Measurements from ENCODE around the gene PRPF40A. TPM values are rescaled to one million over a fixed set of nuclear protein-coding genes. Genes with fewer than 3 reads are reported as not detected.

The PRPF40A gene
- total and polyA plus RNA-seq, 2 of the 13 experiments (the other 11 are each of a cell fraction or from before 2014, with no cell fraction given), result 146 to 207 TPM

DNA sequence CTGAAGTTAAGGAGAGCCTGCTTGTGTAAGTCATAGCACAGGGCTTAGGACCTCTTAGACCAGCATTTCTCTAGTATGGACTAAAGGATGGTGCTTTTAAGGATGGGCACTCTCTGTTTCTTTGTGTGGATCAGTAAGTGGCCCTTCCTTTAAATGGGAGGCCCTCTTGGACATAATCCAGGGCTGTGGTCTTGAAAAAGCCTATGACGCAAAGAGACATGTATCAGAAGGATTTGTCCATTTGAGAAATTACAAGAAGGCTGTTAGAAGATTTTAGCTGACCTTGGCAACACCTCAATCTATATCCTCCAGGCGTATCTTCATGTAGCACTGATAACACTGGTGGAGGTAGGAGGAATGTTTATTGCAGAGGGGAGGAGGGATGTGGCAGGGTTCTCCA is 79.2 kb downstream of the PRPF40A start:
- intact Hi-C loops (cut with micrococcal nuclease; ENCODE audit: unreplicated experiment), result no loop called here
- H3K27me3 ChIP-seq (ENCODE audit: control insufficient read depth in 1 of 2, insufficient read depth in 2 of 2, low read length in 2 of 2), result no peaks in the 10 kb centered on the region
- POLR2A ChIA-PET, result no interaction called here
- no peaks in the 10 kb centered on the region for H3K79me2 ChIP-seq (ENCODE audit: insufficient read depth, low read length)
- no peak overlapping the region for H3K4me3 ChIP-seq (replicated peaks in 1 of 3; ENCODE audit: insufficient read depth in 1 of 3, low read depth in 2 of 3, low read length in 3 of 3)
- FAIRE-seq (no peak), DNase-seq (ENCODE audit: low spot score) (no peak), ATAC-seq (no peak)
- no TSS peak for BruUV-seq (replicated peaks)
- no peaks in the 10 kb centered on the region for H4K20me1 ChIP-seq (ENCODE audit: insufficient read depth, low read length)
- H3K27ac ChIP-seq (ENCODE audit: extremely low read length, insufficient read depth, low read length), result no peak overlapping the region
- no peaks in the 10 kb centered on the region for H3K4me1 ChIP-seq (ENCODE audit: insufficient read depth, low read length)
- H3K4me2 ChIP-seq (ENCODE audit: low read depth, low read length), result no peak overlapping the region
- in situ Hi-C loops (cut with HindIII; ENCODE audit: extremely low pct_ligation_motif_present, low pct_unique_long_range_greater_than_20kb), result loop anchor here (5.0 to 10.0 kb wide), 3 partner anchors 303 to 603 kb away; partner anchors contain the start of gene FMNL2
- H3K9ac ChIP-seq (ENCODE audit: insufficient read depth, low read depth, low read length), result no peak overlapping the region
- no peaks in the 10 kb centered on the region for H3K9me3 ChIP-seq (ENCODE audit: low read length)
- no peak for TF ChIP-seq SRSF4 (IDR thresholded peaks at IDR 0.05; ENCODE audit: low read depth, low read length, poor library complexity, severe bottlenecking)
- no peak for TF ChIP-seq AGO2 (optimal IDR thresholded peaks at IDR 0.05; ENCODE audit: low read depth, low read length)
- TF ChIP-seq ZNF678 (CRISPR knock-in tag; IDR thresholded peaks at IDR 0.05), result no peak
- TF ChIP-seq, protein P1, sequence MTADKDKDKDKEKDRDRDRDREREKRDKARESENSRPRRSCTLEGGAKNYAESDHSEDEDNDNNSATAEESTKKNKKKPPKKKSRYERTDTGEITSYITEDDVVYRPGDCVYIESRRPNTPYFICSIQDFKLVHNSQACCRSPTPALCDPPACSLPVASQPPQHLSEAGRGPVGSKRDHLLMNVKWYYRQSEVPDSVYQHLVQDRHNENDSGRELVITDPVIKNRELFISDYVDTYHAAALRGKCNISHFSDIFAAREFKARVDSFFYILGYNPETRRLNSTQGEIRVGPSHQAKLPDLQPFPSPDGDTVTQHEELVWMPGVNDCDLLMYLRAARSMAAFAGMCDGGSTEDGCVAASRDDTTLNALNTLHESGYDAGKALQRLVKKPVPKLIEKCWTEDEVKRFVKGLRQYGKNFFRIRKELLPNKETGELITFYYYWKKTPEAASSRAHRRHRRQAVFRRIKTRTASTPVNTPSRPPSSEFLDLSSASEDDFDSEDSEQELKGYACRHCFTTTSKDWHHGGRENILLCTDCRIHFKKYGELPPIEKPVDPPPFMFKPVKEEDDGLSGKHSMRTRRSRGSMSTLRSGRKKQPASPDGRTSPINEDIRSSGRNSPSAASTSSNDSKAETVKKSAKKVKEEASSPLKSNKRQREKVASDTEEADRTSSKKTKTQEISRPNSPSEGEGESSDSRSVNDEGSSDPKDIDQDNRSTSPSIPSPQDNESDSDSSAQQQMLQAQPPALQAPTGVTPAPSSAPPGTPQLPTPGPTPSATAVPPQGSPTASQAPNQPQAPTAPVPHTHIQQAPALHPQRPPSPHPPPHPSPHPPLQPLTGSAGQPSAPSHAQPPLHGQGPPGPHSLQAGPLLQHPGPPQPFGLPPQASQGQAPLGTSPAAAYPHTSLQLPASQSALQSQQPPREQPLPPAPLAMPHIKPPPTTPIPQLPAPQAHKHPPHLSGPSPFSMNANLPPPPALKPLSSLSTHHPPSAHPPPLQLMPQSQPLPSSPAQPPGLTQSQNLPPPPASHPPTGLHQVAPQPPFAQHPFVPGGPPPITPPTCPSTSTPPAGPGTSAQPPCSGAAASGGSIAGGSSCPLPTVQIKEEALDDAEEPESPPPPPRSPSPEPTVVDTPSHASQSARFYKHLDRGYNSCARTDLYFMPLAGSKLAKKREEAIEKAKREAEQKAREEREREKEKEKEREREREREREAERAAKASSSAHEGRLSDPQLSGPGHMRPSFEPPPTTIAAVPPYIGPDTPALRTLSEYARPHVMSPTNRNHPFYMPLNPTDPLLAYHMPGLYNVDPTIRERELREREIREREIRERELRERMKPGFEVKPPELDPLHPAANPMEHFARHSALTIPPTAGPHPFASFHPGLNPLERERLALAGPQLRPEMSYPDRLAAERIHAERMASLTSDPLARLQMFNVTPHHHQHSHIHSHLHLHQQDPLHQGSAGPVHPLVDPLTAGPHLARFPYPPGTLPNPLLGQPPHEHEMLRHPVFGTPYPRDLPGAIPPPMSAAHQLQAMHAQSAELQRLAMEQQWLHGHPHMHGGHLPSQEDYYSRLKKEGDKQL (CRISPR knock-in tag; IDR thresholded peaks at IDR 0.05; ENCODE audit: low read depth), result no peak
- TF ChIP-seq TBX2 (CRISPR knock-in tag; IDR thresholded peaks at IDR 0.05; ENCODE audit: borderline replicate concordance), result no peak
- no peak for TF ChIP-seq PHF21A (CRISPR knock-in tag; IDR thresholded peaks at IDR 0.05)
- no peak for TF ChIP-seq KLF16 (CRISPR knock-in tag; IDR thresholded peaks at IDR 0.05)
- TF ChIP-seq JDP2 (CRISPR knock-in tag; IDR thresholded peaks at IDR 0.05; ENCODE audit: borderline replicate concordance), result no peak
- TF ChIP-seq, protein P2, sequence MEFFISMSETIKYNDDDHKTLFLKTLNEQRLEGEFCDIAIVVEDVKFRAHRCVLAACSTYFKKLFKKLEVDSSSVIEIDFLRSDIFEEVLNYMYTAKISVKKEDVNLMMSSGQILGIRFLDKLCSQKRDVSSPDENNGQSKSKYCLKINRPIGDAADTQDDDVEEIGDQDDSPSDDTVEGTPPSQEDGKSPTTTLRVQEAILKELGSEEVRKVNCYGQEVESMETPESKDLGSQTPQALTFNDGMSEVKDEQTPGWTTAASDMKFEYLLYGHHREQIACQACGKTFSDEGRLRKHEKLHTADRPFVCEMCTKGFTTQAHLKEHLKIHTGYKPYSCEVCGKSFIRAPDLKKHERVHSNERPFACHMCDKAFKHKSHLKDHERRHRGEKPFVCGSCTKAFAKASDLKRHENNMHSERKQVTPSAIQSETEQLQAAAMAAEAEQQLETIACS (CRISPR knock-in tag; IDR thresholded peaks at IDR 0.05), result no peak
- no peak for TF ChIP-seq ZBTB3 (CRISPR knock-in tag; IDR thresholded peaks at IDR 0.05; ENCODE audit: borderline replicate concordance, low read depth)
- no peak for TF ChIP-seq MAZ (IDR thresholded peaks at IDR 0.05; ENCODE audit: borderline replicate concordance, low read depth, low read length)
- TF ChIP-seq MAZ (CRISPR knock-in tag; IDR thresholded peaks at IDR 0.05; ENCODE audit: low read depth), result no peak
- TF ChIP-seq, protein P3, sequence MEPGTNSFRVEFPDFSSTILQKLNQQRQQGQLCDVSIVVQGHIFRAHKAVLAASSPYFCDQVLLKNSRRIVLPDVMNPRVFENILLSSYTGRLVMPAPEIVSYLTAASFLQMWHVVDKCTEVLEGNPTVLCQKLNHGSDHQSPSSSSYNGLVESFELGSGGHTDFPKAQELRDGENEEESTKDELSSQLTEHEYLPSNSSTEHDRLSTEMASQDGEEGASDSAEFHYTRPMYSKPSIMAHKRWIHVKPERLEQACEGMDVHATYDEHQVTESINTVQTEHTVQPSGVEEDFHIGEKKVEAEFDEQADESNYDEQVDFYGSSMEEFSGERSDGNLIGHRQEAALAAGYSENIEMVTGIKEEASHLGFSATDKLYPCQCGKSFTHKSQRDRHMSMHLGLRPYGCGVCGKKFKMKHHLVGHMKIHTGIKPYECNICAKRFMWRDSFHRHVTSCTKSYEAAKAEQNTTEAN (CRISPR knock-in tag; conservative IDR thresholded peaks at IDR 0.05), result no peak
- TF ChIP-seq, protein P4, sequence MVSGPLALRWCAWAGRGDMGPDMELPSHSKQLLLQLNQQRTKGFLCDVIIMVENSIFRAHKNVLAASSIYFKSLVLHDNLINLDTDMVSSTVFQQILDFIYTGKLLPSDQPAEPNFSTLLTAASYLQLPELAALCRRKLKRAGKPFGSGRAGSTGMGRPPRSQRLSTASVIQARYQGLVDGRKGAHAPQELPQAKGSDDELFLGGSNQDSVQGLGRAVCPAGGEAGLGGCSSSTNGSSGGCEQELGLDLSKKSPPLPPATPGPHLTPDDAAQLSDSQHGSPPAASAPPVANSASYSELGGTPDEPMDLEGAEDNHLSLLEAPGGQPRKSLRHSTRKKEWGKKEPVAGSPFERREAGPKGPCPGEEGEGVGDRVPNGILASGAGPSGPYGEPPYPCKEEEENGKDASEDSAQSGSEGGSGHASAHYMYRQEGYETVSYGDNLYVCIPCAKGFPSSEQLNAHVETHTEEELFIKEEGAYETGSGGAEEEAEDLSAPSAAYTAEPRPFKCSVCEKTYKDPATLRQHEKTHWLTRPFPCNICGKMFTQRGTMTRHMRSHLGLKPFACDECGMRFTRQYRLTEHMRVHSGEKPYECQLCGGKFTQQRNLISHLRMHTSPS (CRISPR knock-in tag; IDR thresholded peaks at IDR 0.05; ENCODE audit: low read depth), result no peak
- CTCF ChIA-PET (ENCODE audit: low intra/inter-chr PET ratio, low total read pairs), result no interaction called here
- 94% methylated on average over 2 of the region's 2 CpGs for WGBS (ENCODE audit: low lambda C conversion rate)
- peaks cover 40 to 81% of the 10 kb centered on the region in 2 experiments for H3K36me3 ChIP-seq (replicated peaks in 1 of 2; ENCODE audit: control insufficient read depth in 1 of 2, insufficient read depth in 2 of 2, low read length in 2 of 2)
- no peak overlapping the region for H2AFZ ChIP-seq (ENCODE audit: low read length)

All from HepG2 (cell line).